Neuron (in vitro differentiated cells): ENCODE data around the gene SYTL3.

ENCODE experiments used
- H2AFZ ChIP-seq: one replicate; pipeline ENCODE4 v1.6.1; 2013; ENCODE audit warnings: low read depth, mild to moderate bottlenecking, inconsistent platforms, low read length, moderate library complexity
- H3K27me3 ChIP-seq: one replicate; pipeline ENCODE4 v1.6.1; 2013; ENCODE audit warnings: low read length; ENCODE audit not compliant: insufficient read depth
- H3K36me3 ChIP-seq: one replicate; pipeline ENCODE4 v1.6.1; 2013; ENCODE audit warnings: low read length; ENCODE audit not compliant: insufficient read depth
- H3K4me1 ChIP-seq: one replicate; pipeline ENCODE4 v1.6.1; 2013; ENCODE audit warnings: low read length; ENCODE audit not compliant: insufficient read depth
- H3K4me3 ChIP-seq: 2 replicates; pipeline ENCODE4 v1.5.1; 2013; ENCODE audit warnings: mild to moderate bottlenecking, low read length, moderate library complexity
- H3K9me3 ChIP-seq: one replicate; pipeline ENCODE4 v1.6.1; 2013; ENCODE audit warnings: low read length

Gene SYTL3

DNA sequence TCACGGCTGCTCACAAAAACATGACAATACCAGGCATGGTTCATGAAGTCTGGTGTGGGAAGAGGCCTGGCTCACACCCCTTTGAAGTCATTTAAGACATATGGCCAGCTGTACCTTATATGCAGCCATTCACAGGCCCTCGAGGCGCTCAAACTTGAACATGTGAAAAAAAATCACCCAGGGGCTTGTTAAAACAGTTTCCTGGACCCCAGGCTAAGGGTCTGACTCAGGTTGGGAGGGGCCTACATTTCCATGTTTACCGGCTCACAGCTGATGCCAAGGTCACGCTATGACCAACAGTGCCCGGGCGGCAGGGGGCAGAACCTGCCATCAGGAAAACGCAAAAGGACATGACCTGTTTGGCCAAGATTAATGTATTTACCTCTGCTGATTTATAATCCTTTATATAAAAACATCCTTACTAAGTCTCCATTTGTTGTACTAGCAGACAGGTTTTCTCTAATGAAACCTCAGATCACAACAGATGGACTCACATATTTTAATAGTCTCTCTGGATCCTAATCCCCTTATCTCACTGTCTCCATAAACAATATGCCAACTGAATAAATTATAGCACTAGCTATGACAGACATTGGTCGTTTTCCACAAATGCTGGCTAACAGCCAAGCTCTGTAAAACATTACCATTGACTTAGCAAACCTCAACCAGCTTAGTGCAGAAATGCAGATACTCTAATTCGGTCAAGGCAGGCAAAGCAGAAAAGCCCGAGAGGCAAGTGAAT, 149.4 kb downstream of the SYTL3 start:
- no peaks in the 10 kb centered on the region for H3K36me3 ChIP-seq

GRCh38 chr6:158801655-158802294, 151.9 kb downstream of the SYTL3 start:
- no peak overlapping the region for H2AFZ ChIP-seq
- peaks cover 33% of the 10 kb centered on the region for H3K4me1 ChIP-seq
- no peaks in the 10 kb centered on the region for H3K9me3 ChIP-seq
- no peaks in the 10 kb centered on the region for H3K36me3 ChIP-seq
- H3K4me3 ChIP-seq: no peak overlapping the region
- no peaks in the 10 kb centered on the region for H3K27me3 ChIP-seq

More for the DNA sequence above, 149.4 kb downstream of the SYTL3 start:
- no peaks in the 10 kb centered on the region for H3K27me3 ChIP-seq
- H2AFZ ChIP-seq: no peak overlapping the region
- peaks cover 34% of the 10 kb centered on the region for H3K4me1 ChIP-seq
- H3K9me3 ChIP-seq: no peaks in the 10 kb centered on the region
- no peak overlapping the region for H3K4me3 ChIP-seq

DNA sequence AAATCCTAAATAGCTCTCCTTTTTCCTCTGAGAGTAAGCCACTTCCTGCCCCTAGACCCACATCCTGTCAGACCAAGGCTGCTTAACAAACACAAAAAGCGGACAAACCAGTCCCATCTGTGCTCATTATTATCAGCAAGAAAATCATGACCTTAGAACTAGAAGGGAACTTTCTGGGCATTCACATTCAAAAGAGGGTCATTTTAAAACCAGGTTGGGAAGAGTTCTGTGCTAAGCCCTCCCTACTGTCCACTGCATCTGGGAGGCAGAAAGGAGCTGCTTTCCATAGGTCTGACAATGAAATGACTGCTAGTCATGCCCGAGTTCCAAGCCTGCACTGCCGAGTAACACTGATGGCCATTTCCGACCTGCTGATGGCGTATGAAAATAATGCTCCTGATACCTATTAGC, 153.9 kb downstream of the SYTL3 start:
- peaks cover 15% of the 10 kb centered on the region for H3K4me1 ChIP-seq
- H3K4me3 ChIP-seq: no peak overlapping the region

GRCh38 chr6:158804207-158804606, 154.4 kb downstream of the SYTL3 start:
- H3K4me1 ChIP-seq: peaks cover 11% of the 10 kb centered on the region
- no peak overlapping the region for H3K4me3 ChIP-seq
- peaks cover 4% of the 10 kb centered on the region for H3K36me3 ChIP-seq
- H3K27me3 ChIP-seq: no peaks in the 10 kb centered on the region
- no peak overlapping the region for H2AFZ ChIP-seq
- no peaks in the 10 kb centered on the region for H3K9me3 ChIP-seq

More for the DNA sequence above, 153.9 kb downstream of the SYTL3 start:
- no peak overlapping the region for H2AFZ ChIP-seq
- no peaks in the 10 kb centered on the region for H3K9me3 ChIP-seq
- peaks cover 4% of the 10 kb centered on the region for H3K36me3 ChIP-seq
- H3K27me3 ChIP-seq: no peaks in the 10 kb centered on the region

GRCh38 chr6:158805698-158806377, 156.0 kb downstream of the SYTL3 start:
- no peak overlapping the region for H2AFZ ChIP-seq
- peaks cover 16% of the 10 kb centered on the region for H3K4me1 ChIP-seq
- H3K9me3 ChIP-seq: no peaks in the 10 kb centered on the region
- H3K27me3 ChIP-seq: no peaks in the 10 kb centered on the region
- H3K4me3 ChIP-seq: no peak overlapping the region
- H3K36me3 ChIP-seq: peaks cover 5% of the 10 kb centered on the region

- peaks cover 16% of the 10 kb centered on the region for H3K4me1 ChIP-seq
- no peak overlapping the region for H3K4me3 ChIP-seq
- H2AFZ ChIP-seq: no peak overlapping the region
- peaks cover 5% of the 10 kb centered on the region for H3K36me3 ChIP-seq
- no peaks in the 10 kb centered on the region for H3K9me3 ChIP-seq
- no peaks in the 10 kb centered on the region for H3K27me3 ChIP-seq
Observed at GRCh38 chr6:158807515-158808441, 157.9 kb downstream of the SYTL3 start.

GRCh38 chr6:158808442-158808833, 158.6 kb downstream of the SYTL3 start:
- peaks cover 5% of the 10 kb centered on the region for H3K36me3 ChIP-seq
- H2AFZ ChIP-seq: no peak overlapping the region
- H3K4me3 ChIP-seq: no peak overlapping the region
- peaks cover 16% of the 10 kb centered on the region for H3K4me1 ChIP-seq
- H3K27me3 ChIP-seq: no peaks in the 10 kb centered on the region
- no peaks in the 10 kb centered on the region for H3K9me3 ChIP-seq

- Histone ChIP-seq H3K9me3 (no peaks in the 10 kb centered on the region), H3K27me3 (no peaks in the 10 kb centered on the region), H3K4me1 (peaks cover 10% of the 10 kb centered on the region), H2AFZ (no peak overlapping the region), H3K4me3 (no peak overlapping the region), H3K36me3 (peaks cover 8% of the 10 kb centered on the region)
Observed at GRCh38 chr6:158808941-158809678, 159.3 kb downstream of the SYTL3 start.

DNA sequence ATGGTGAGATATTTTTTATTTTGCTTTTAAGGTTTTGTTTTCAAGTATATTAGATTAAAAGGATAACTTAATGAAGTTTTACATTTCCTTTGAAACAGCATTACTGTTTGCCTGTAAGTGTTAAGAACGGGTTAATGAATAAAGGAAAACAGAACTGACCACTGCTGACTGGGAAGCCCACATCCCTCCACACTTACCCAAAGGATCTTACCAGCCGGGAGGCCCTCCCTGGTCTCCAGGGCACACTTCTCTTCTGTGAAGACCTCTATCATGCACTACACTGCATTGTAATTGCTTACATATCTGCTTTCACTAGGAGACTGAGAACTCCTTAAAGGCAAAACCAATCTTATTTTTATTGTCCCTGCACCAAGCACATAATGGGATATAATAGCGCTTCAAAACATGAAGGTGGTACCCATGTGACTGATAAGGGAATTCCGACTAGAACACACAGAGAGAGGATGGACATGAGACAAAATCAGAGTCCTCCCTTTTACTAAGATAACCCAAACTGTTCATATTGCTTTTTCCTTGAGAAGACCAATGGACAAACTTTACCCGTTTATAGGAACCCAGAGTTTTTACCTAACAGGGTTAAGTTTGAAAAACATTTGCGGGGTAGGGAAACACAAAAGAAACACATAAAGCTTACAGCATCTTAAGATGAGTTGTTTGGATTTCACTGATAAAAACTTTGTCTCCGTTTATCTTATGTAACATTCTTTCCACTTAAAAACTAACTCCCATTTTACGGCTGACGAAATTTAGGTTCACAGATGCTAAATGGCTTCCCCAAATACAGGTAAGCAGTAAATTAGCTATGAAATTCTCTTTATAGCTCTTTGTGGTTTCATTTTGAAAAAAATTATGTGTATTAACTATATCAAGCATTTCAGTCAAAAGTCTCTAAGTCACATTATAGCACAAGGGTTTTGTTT, 160.6 kb downstream of the SYTL3 start:
- peaks cover 8% of the 10 kb centered on the region for H3K36me3 ChIP-seq
- no peak overlapping the region for H2AFZ ChIP-seq
- no peaks in the 10 kb centered on the region for H3K27me3 ChIP-seq
- no peaks in the 10 kb centered on the region for H3K9me3 ChIP-seq
- H3K4me1 ChIP-seq: peaks cover 10% of the 10 kb centered on the region
- no peak overlapping the region for H3K4me3 ChIP-seq

DNA sequence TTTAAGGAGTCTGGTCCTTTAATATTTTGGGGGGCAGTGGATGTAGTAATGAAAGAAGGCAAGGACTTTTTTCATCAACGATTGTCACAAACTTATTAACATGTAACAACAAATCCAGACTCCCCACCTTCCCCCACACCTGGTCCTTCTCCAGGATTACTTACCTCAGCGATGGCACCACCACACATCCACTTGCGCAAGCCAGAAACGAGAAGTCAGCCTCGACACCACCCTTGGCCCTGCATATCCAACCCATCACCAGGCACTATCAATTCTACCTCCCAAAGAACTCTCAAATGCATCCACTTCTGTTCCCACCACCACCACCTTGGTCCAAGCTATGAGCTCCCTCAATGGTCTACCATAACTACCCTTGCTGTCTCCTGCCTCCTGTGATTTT, 162.8 kb downstream of the SYTL3 start:
- Histone ChIP-seq H2AFZ (no peak overlapping the region), H3K27me3 (no peaks in the 10 kb centered on the region), H3K4me1 (peaks cover 26% of the 10 kb centered on the region), H3K9me3 (no peaks in the 10 kb centered on the region), H3K36me3 (peaks cover 8% of the 10 kb centered on the region), H3K4me3 (no peak overlapping the region)

DNA sequence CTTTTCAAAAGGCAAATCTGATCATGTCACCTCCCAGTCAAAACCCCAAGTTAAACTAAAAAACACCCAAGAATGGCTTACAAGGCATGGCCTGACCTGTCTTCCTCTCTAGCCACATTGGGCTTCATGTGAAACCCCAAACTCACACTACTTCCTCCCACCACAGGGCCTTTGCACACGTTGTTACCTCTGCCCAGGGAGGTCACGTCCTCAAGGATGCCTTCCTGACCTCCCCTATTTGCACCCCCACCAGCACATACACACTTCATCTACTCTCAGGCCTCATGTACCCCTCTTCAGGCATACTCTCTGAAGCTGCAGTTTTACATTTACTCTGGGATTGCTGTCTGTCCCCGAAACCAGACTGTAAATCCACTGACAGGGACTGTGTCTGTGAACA, 163.2 kb downstream of the SYTL3 start:
- Histone ChIP-seq H3K27me3 (no peaks in the 10 kb centered on the region), H3K9me3 (no peaks in the 10 kb centered on the region), H2AFZ (no peak overlapping the region), H3K4me1 (peaks cover 26% of the 10 kb centered on the region), H3K36me3 (peaks cover 8% of the 10 kb centered on the region), H3K4me3 (no peak overlapping the region)
